HG03064 (cell line): ENCODE data around the gene B3GALNT1.

Experiments used
- ATAC-seq: cut with Tn5 transposase; IDR thresholded peaks from one replicate; pipeline ENCODE4 v1.9.1; 2021; ENCODE audit warnings: low read depth; ENCODE audit not compliant: unreplicated experiment

B3GALNT1 gene

GRCh38 chr3:161104561-161105551 lies at the start of gene B3GALNT1:
B3GALNT1 (minus strand) TSS chr3:161105349; CDS start chr3:161086754, 18,595 bp downstream.
- ATAC-seq, result peak; percentile 66

GRCh38 chr3:161153480-161153879 lies 48.3 kb upstream of the B3GALNT1 start:
- ATAC-seq, result no peak

GRCh38 chr3:161150001-161150525 lies 44.9 kb upstream of the B3GALNT1 start:
- no peak for ATAC-seq

- no peak for ATAC-seq
Observed at GRCh38 chr3:161149529-161149928, 44.4 kb upstream of the B3GALNT1 start.

- no peak for ATAC-seq
Observed at GRCh38 chr3:161148832-161149475, 43.8 kb upstream of the B3GALNT1 start.

GRCh38 chr3:161142486-161142885 lies 37.3 kb upstream of the B3GALNT1 start:
- no peak for ATAC-seq

GRCh38 chr3:161139686-161140085 lies 34.5 kb upstream of the B3GALNT1 start:
- ATAC-seq, result no peak

- no peak for ATAC-seq
Observed at GRCh38 chr3:161137260-161137659, 32.1 kb upstream of the B3GALNT1 start.

GRCh38 chr3:161132391-161132790 lies 27.2 kb upstream of the B3GALNT1 start:
- ATAC-seq, result no peak

GRCh38 chr3:161126495-161126894 lies 21.3 kb upstream of the B3GALNT1 start:
- ATAC-seq, result no peak

- ATAC-seq, result no peak
Observed at GRCh38 chr3:161117646-161118045, 12.5 kb upstream of the B3GALNT1 start.

GRCh38 chr3:161108840-161109239 lies 3.7 kb upstream of the B3GALNT1 start:
- no peak for ATAC-seq

GRCh38 chr3:161107311-161107710 lies 2.2 kb upstream of the B3GALNT1 start:
- ATAC-seq, result no peak

GRCh38 chr3:161103776-161104385 lies 1.3 kb downstream of the B3GALNT1 start:
- ATAC-seq, result no peak

GRCh38 chr3:161101609-161102008 lies 3.5 kb downstream of the B3GALNT1 start:
- no peak for ATAC-seq

- ATAC-seq, result no peak
Observed at GRCh38 chr3:161100994-161101393, 4.2 kb downstream of the B3GALNT1 start.

- no peak for ATAC-seq
Observed at GRCh38 chr3:161096771-161097367, 8.3 kb downstream of the B3GALNT1 start.

- no peak for ATAC-seq
Observed at GRCh38 chr3:161093895-161094294, 11.3 kb downstream of the B3GALNT1 start.

GRCh38 chr3:161084277-161084676 lies 20.9 kb downstream of the B3GALNT1 start:
- no peak for ATAC-seq

- ATAC-seq, result no peak
Observed at GRCh38 chr3:161083131-161083530, 22.0 kb downstream of the B3GALNT1 start.

GRCh38 chr3:161082063-161082462 lies 23.1 kb downstream of the B3GALNT1 start:
- no peak for ATAC-seq
